Loucy (cell line): ENCODE measurements around the gene FGF19.

Experiments used
- H2AFZ ChIP-seq: fragments of 200-600 bp; sonication (generic); 2 replicates; pipeline ENCODE4 v1.6.0; 2016; ENCODE audit warnings: antibody characterized with exemption, mild to moderate bottlenecking, low read length, moderate library complexity
- H3F3A ChIP-seq: fragments of 200-600 bp; 2 replicates; pipeline ENCODE4 v1.6.0; 2016; ENCODE audit warnings: antibody characterized with exemption, low read depth, mild to moderate bottlenecking
- H3K27me3 ChIP-seq: fragments of 200-600 bp; sonication (generic); 2 replicates; pipeline ENCODE4 v1.6.1; 2014; ENCODE audit warnings: low read length, mild to moderate bottlenecking; ENCODE audit not compliant: insufficient read depth, poor library complexity, severe bottlenecking
- H3K36me3 ChIP-seq: fragments of 200-600 bp; sonication (generic); 2 replicates; pipeline ENCODE4 v1.6.1; 2016; ENCODE audit warnings: low read length; ENCODE audit not compliant: insufficient read depth
- H3K4me1 ChIP-seq: fragments of 200-600 bp; sonication (generic); 2 replicates; pipeline ENCODE4 v1.5.1; 2014; ENCODE audit warnings: low read length, mild to moderate bottlenecking; ENCODE audit not compliant: insufficient read depth, poor library complexity, severe bottlenecking
- H3K4me2 ChIP-seq: fragments of 200-600 bp; sonication (generic); 2 replicates; pipeline ENCODE4 v1.6.0; 2014; ENCODE audit warnings: antibody characterized with exemption, low read length, low read depth, mild to moderate bottlenecking; ENCODE audit not compliant: poor library complexity, severe bottlenecking
- H3K4me3 ChIP-seq: fragments of 200-600 bp; sonication (generic); 2 replicates; pipeline ENCODE4 v1.5.1; 2014; ENCODE audit warnings: low read length, mild to moderate bottlenecking, mixed read lengths; ENCODE audit not compliant: poor library complexity, severe bottlenecking
- H3K79me2 ChIP-seq: fragments of 200-600 bp; sonication (generic); 2 replicates; pipeline ENCODE4 v1.6.1; 2014; ENCODE audit warnings: low read length; ENCODE audit not compliant: insufficient read depth
- H3K9ac ChIP-seq: fragments of 200-600 bp; sonication (generic); 2 replicates; pipeline ENCODE4 v1.6.0; 2014; ENCODE audit warnings: mild to moderate bottlenecking, low read depth, low read length, moderate library complexity; ENCODE audit not compliant: poor library complexity, severe bottlenecking
- H3K9me2 ChIP-seq: fragments of 200-600 bp; sonication (generic); replicated peaks from 2 replicates; pipeline ENCODE4 v1.6.1; 2016; ENCODE audit warnings: low read depth, low read length, mixed read lengths
- H3K9me3 ChIP-seq: fragments of 200-600 bp; sonication (generic); 2 replicates; pipeline ENCODE4 v1.6.1; 2014; ENCODE audit warnings: mild to moderate bottlenecking, antibody characterized with exemption, low read length, low read depth; ENCODE audit not compliant: insufficient read depth
- H4K20me1 ChIP-seq: fragments of 200-600 bp; sonication (generic); 2 replicates; pipeline ENCODE4 v1.6.0; 2014; ENCODE audit warnings: antibody characterized with exemption, low read length, mild to moderate bottlenecking; ENCODE audit not compliant: insufficient read depth, poor library complexity, severe bottlenecking
- CTCF ChIP-seq: fragments of 200-600 bp; sonication (generic); conservative IDR thresholded peaks from 2 replicates; pipeline ENCODE4 v1.5.1; 2014; ENCODE audit warnings: mild to moderate bottlenecking, antibody characterized with exemption, low read length
- EZH2phosphoT487 ChIP-seq: fragments of 200-600 bp; IDR thresholded peaks from 2 replicates; pipeline ENCODE4 v1.6.1; 2018; ENCODE audit warnings: antibody characterized with exemption, mild to moderate bottlenecking, moderate library complexity, borderline replicate concordance

The FGF19 gene

GRCh38 chr11:69666261-69666660 lies 37.6 kb downstream of the FGF19 start:
- H4K20me1 ChIP-seq: no peaks in the 10 kb centered on the region
- H3K9me3 ChIP-seq: no peaks in the 10 kb centered on the region
- no peak for TF ChIP-seq CTCF
- TF ChIP-seq EZH2phosphoT487: no peak
- H3K4me1 ChIP-seq: no peaks in the 10 kb centered on the region
- no peaks in the 10 kb centered on the region for H3K9me2 ChIP-seq
- H2AFZ ChIP-seq: no peak overlapping the region
- no peaks in the 10 kb centered on the region for H3K79me2 ChIP-seq
- no peak overlapping the region for H3K9ac ChIP-seq
- H3K27me3 ChIP-seq: no peaks in the 10 kb centered on the region
- H3K4me3 ChIP-seq: no peak overlapping the region
- H3K4me2 ChIP-seq: no peak overlapping the region
- H3F3A ChIP-seq: no peaks in the 10 kb centered on the region
- H3K36me3 ChIP-seq: no peaks in the 10 kb centered on the region; the same call in 1 of the 2 replicates

GRCh38 chr11:69665669-69666068 lies 38.2 kb downstream of the FGF19 start:
- H3K79me2 ChIP-seq: no peaks in the 10 kb centered on the region
- H3K4me3 ChIP-seq: no peak overlapping the region
- TF ChIP-seq CTCF: no peak
- H2AFZ ChIP-seq: no peak overlapping the region
- no peaks in the 10 kb centered on the region for H3F3A ChIP-seq
- H3K9me2 ChIP-seq: no peaks in the 10 kb centered on the region
- no peaks in the 10 kb centered on the region for H3K4me1 ChIP-seq
- no peaks in the 10 kb centered on the region for H3K27me3 ChIP-seq
- no peaks in the 10 kb centered on the region; the same call in 1 of the 2 replicates for H3K36me3 ChIP-seq
- no peak overlapping the region for H3K4me2 ChIP-seq
- H3K9me3 ChIP-seq: no peaks in the 10 kb centered on the region
- no peak overlapping the region for H3K9ac ChIP-seq
- H4K20me1 ChIP-seq: no peaks in the 10 kb centered on the region

- no peak overlapping the region for H3K4me3 ChIP-seq
- no peak overlapping the region for H3K9ac ChIP-seq
- H3K4me1 ChIP-seq: no peaks in the 10 kb centered on the region
- no peaks in the 10 kb centered on the region for H3K9me3 ChIP-seq
- H3K27me3 ChIP-seq: no peaks in the 10 kb centered on the region
- no peaks in the 10 kb centered on the region for H3K79me2 ChIP-seq
- H2AFZ ChIP-seq: no peak overlapping the region
- H3F3A ChIP-seq: no peaks in the 10 kb centered on the region
- no peaks in the 10 kb centered on the region for H3K9me2 ChIP-seq
- TF ChIP-seq CTCF (no peak), EZH2phosphoT487 (no peak)
- H3K4me2 ChIP-seq: no peak overlapping the region
- H4K20me1 ChIP-seq: no peaks in the 10 kb centered on the region
- H3K36me3 ChIP-seq: no peaks in the 10 kb centered on the region; the same call in 1 of the 2 replicates
These were observed 38.9 kb downstream of the FGF19 start for GRCh38 chr11:69664901-69665300.
